ENCODE measurements around the gene CFAP77. TPM values are rescaled to one million over a fixed set of nuclear protein-coding genes. Genes with fewer than 3 reads are reported as not detected.
A peak's percentile ranks its signal among the peaks of the same experiment; 100 is the strongest.

CFAP77 gene
- polyA plus RNA-seq (2011; rRNA removed) (not detected in 2 replicates), polyA minus RNA-seq (2011; rRNA and poly(A)+ RNA removed) (not detected in 2 replicates)

DNA sequence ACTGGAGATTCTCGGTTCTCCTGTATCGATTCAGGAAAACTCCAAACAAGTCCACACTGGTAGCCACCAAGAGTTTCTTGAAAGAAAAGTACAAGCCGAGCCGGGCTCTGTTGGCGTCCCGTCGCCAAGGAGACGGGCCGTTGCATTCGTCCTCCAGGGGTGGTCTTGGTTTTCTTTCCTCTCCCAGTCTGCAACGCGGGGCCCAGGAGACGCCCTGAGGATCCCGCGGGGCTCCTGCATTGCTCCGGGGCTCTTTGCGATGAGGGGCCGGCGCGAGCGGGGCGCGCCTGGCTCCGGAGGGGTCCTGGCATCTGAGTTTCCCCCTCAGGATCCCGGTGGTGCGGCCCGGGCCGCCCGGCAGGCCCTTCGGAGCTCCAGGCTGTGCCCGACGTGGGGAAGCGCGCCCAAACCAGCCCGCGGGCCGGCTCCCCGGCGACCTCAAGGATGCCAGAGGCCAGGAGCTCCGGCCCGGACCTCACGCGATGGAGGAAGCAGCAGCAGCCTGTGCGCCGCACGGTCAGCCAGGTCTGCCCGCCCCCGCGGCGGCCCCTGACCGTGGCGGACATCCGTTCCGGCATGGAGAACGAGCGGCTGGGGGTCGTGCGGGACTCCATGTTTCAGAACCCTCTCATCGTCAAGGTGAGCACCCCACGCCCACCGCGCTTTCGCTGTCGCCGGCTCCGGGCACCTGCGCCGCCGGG, at the start of gene CFAP77:
TSS of gene CFAP77 (plus strand) at position 384 of the 701 bp plus-strand sequence. CDS start at position 445, 61 bp downstream.
- Histone ChIP-seq H3K36me3 (ENCODE audit: control insufficient read depth, insufficient read depth, low read length) (no peaks in the 10 kb centered on the region), H3K27me3 (ENCODE audit: control insufficient read depth, insufficient read depth, low read length) (peaks cover 24% of the 10 kb centered on the region), H3K4me3 (ENCODE audit: low read depth, low read length) (peak within 1 kb of the TSS; percentile 45)
- no peak for DNase-seq (ENCODE audit: low read depth)
- ChIA-PET POLR2A (interaction anchor here (0.6 kb wide), 1 partner anchor 55 kb away, joined by 4 read pairs; the partner anchor contains the start of gene SETX), CTCF (interaction anchor here (0.6 to 1.9 kb wide), 7 partner anchors 13 to 613 kb away, joined by 3 to 6 read pairs (median 3); no protein-coding TSS in a partner anchor)
- TF ChIP-seq, protein P1, sequence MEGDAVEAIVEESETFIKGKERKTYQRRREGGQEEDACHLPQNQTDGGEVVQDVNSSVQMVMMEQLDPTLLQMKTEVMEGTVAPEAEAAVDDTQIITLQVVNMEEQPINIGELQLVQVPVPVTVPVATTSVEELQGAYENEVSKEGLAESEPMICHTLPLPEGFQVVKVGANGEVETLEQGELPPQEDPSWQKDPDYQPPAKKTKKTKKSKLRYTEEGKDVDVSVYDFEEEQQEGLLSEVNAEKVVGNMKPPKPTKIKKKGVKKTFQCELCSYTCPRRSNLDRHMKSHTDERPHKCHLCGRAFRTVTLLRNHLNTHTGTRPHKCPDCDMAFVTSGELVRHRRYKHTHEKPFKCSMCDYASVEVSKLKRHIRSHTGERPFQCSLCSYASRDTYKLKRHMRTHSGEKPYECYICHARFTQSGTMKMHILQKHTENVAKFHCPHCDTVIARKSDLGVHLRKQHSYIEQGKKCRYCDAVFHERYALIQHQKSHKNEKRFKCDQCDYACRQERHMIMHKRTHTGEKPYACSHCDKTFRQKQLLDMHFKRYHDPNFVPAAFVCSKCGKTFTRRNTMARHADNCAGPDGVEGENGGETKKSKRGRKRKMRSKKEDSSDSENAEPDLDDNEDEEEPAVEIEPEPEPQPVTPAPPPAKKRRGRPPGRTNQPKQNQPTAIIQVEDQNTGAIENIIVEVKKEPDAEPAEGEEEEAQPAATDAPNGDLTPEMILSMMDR (IDR thresholded peaks at IDR 0.05; ENCODE audit: insufficient read depth, low read depth, low read length): no peak

GRCh38 chr9:132364068-132364467, 45.9 kb upstream of the CFAP77 start:
- TF ChIP-seq, protein P1 (IDR thresholded peaks at IDR 0.05; ENCODE audit: insufficient read depth, low read depth, low read length): no peak
- Histone ChIP-seq H3K36me3 (ENCODE audit: control insufficient read depth, insufficient read depth, low read length) (no peaks in the 10 kb centered on the region), H3K27me3 (ENCODE audit: control insufficient read depth, insufficient read depth, low read length) (no peaks in the 10 kb centered on the region), H3K4me3 (ENCODE audit: low read depth, low read length) (no peak overlapping the region)
- POLR2A ChIA-PET: no interaction called here
- no peak for DNase-seq (ENCODE audit: low read depth)
- CTCF ChIA-PET: no interaction called here

GRCh38 chr9:132365986-132366385, 44.0 kb upstream of the CFAP77 start:
- Histone ChIP-seq H3K36me3 (ENCODE audit: control insufficient read depth, insufficient read depth, low read length) (no peaks in the 10 kb centered on the region), H3K4me3 (ENCODE audit: low read depth, low read length) (no peak overlapping the region), H3K27me3 (ENCODE audit: control insufficient read depth, insufficient read depth, low read length) (no peaks in the 10 kb centered on the region)
- no peak for DNase-seq (ENCODE audit: low read depth)
- TF ChIP-seq, protein P1 (IDR thresholded peaks at IDR 0.05; ENCODE audit: insufficient read depth, low read depth, low read length): no peak
- ChIA-PET CTCF (no interaction called here), POLR2A (no interaction called here)

- ChIA-PET POLR2A (no interaction called here), CTCF (no interaction called here)
- TF ChIP-seq, protein P1 (IDR thresholded peaks at IDR 0.05; ENCODE audit: insufficient read depth, low read depth, low read length): no peak
- H3K36me3 ChIP-seq (ENCODE audit: control insufficient read depth, insufficient read depth, low read length): no peaks in the 10 kb centered on the region
- no peaks in the 10 kb centered on the region for H3K27me3 ChIP-seq (ENCODE audit: control insufficient read depth, insufficient read depth, low read length)
- H3K4me3 ChIP-seq (ENCODE audit: low read depth, low read length): no peak overlapping the region
- DNase-seq (ENCODE audit: low read depth): no peak
Observed at GRCh38 chr9:132366481-132366880, 43.5 kb upstream of the CFAP77 start.

- TF ChIP-seq, protein P1 (IDR thresholded peaks at IDR 0.05; ENCODE audit: insufficient read depth, low read depth, low read length): no peak
- no peaks in the 10 kb centered on the region for H3K36me3 ChIP-seq (ENCODE audit: control insufficient read depth, insufficient read depth, low read length)
- CTCF ChIA-PET: interaction anchor here (1.1 kb wide), 1 partner anchor 17 kb away, joined by 3 read pairs; no protein-coding TSS in a partner anchor
- no peak for DNase-seq (ENCODE audit: low read depth)
- no peaks in the 10 kb centered on the region for H3K27me3 ChIP-seq (ENCODE audit: control insufficient read depth, insufficient read depth, low read length)
- no peak overlapping the region for H3K4me3 ChIP-seq (ENCODE audit: low read depth, low read length)
- POLR2A ChIA-PET: no interaction called here
Observed at GRCh38 chr9:132367613-132368313, 42.2 kb upstream of the CFAP77 start.

Measured in BJ (cell line).